Glomerular endothelial cell (primary cell): ENCODE measurements around the gene AMPD2. TPM values are rescaled to one million over a fixed set of nuclear protein-coding genes. Genes with fewer than 3 reads are reported as not detected.

ENCODE experiments used
- DNase-seq: peaks from one replicate; pipeline ENCODE4 v3.0.0-alpha.2; 2011; ENCODE audit warnings: low read depth, low spot score; ENCODE audit errors: extremely low read depth
- total RNA-seq: library from RNA; depleted of rRNA; stranded (reverse); fragments of >200 nt; gene quantifications from 2 replicates; pipeline ENCODE4 v1.2.3, GENCODE V29; 2015

The AMPD2 gene
- total RNA-seq, 1 donor from 2014 or later = 68.0 TPM

GRCh38 chr1:109630081-109630897 is 10.7 kb downstream of the AMPD2 start:
- no peak for DNase-seq

GRCh38 chr1:109630898-109631512 is 11.4 kb downstream of the AMPD2 start:
- DNase-seq = no peak

- DNase-seq = no peak
Observed at GRCh38 chr1:109631513-109632505, 12.2 kb downstream of the AMPD2 start.

GRCh38 chr1:109632671-109633346 is 13.2 kb downstream of the AMPD2 start:
- no peak for DNase-seq

GRCh38 chr1:109634292-109634691 is 14.7 kb downstream of the AMPD2 start:
- no peak for DNase-seq

- no peak for DNase-seq
Observed at GRCh38 chr1:109634771-109635750, 15.4 kb downstream of the AMPD2 start.

GRCh38 chr1:109635862-109636200 is 16.2 kb downstream of the AMPD2 start:
- no peak for DNase-seq

- no peak for DNase-seq
Observed at GRCh38 chr1:109636201-109636952, 16.7 kb downstream of the AMPD2 start.

- DNase-seq = no peak
Observed at GRCh38 chr1:109637446-109637845, 17.8 kb downstream of the AMPD2 start.

- no peak for DNase-seq
Observed at GRCh38 chr1:109639063-109639840, 19.6 kb downstream of the AMPD2 start.

- no peak for DNase-seq
Observed at GRCh38 chr1:109639841-109640184, 20.2 kb downstream of the AMPD2 start.

GRCh38 chr1:109640285-109640865 is 20.7 kb downstream of the AMPD2 start:
- no peak for DNase-seq

GRCh38 chr1:109641078-109641740 is 21.6 kb downstream of the AMPD2 start:
- no peak for DNase-seq

GRCh38 chr1:109641861-109642260 is 22.2 kb downstream of the AMPD2 start:
- no peak for DNase-seq

- no peak for DNase-seq
Observed at GRCh38 chr1:109642626-109643025, 23.0 kb downstream of the AMPD2 start.

GRCh38 chr1:109643385-109644230 is 24.0 kb downstream of the AMPD2 start:
- DNase-seq = no peak
